ENCODE data around the gene FHOD3.

Gene FHOD3

DNA sequence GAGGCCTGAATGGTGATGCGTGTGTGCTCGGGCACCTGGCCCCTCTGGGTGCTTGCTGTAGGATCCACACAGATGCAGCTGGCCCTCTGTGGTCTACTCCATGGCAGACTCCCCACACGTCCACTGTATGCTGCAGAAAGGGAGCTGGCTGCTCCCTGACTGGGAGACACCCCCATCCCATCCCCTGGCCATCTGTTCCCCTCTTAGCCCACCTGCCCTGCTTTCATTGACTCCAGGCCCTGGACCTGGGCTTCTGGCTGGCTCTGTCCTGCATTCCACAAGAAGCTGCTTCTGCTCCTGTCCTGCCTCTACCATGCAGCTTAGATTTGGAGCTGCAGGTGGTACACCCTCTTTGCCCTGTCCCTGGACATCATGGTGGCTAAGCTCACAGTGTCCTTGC is 80.1 kb downstream of the FHOD3 start:
- intact Hi-C loops (cut with DNase I), result no loop called here
- no peak for DNase-seq

DNA sequence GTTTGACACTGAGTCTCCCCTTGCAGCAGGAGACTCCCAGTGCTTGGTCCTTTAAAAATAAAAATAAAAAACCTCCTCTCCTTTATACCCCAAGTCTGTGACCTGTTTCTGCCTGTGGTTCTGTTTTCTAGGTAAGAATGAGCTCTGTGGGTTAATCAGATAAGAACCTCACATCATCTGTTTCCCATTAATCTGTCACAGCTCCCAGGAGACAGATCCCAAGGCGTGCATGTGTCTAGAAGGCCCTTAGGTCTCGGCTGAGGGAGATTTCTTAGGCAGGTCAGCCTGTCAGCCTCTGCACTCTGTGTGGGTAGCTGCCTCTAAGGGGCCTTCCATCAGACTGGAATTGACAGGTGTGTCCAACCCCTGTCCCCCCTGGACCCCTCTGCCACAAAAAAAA is 80.7 kb downstream of the FHOD3 start:
- intact Hi-C loops (cut with DNase I), result no loop called here
- no peak for DNase-seq

DNA sequence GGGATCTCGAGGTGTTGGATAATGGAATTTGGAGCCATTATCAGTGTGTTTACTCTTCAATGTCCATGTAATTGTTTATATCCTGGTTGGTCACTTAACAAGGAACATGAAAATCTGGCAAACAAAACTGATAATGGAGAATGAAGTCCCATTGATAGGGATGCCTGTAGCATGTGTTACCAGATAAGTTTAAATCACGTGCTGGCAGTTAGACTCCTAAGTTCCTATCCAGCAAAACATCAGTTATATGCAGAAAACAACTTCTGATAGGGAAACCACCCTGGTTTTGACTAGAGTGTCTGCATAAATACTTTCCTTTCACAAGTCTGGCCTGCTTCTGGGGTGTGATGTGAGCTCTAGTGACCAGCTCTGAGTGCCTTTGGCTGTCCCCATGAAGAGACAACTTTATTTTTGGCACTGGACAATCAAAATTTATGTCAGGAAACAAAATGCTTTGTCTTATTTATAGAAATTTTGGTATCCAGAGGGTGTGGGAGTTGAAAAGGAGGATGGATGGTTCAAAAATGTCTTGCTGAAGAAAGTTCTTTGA is 82.0 kb downstream of the FHOD3 start:
- no peak for DNase-seq
- intact Hi-C loops (cut with DNase I), result no loop called here

- no peak for DNase-seq
- intact Hi-C loops (cut with DNase I), result no loop called here
These were observed 82.8 kb downstream of the FHOD3 start for GRCh38 chr18:36380173-36380827.

GRCh38 chr18:36381075-36381474 is 83.6 kb downstream of the FHOD3 start:
- DNase-seq, result no peak
- intact Hi-C loops (cut with DNase I), result no loop called here

DNA sequence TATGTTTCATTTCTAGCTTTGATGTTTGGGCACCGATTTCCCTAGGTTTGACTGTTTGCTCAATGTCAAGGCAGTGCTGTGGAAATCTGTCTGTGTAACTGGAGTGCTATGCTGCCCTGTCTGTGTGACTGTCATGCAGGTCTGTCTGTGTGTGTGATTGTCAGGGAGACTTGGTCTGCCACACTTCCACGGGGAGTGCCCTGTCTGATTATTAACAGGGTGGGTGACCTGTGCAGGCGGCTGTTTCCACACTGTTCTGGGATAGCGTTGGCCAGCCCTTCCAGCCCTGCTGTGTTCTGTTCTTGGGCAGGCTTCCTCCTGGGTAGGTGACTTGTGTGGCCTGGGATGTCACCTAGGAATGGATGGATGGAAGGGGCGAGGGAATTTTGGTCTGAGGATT is 85.3 kb downstream of the FHOD3 start:
- intact Hi-C loops (cut with DNase I), result no loop called here
- no peak for DNase-seq

GRCh38 chr18:36386150-36386920 is 88.8 kb downstream of the FHOD3 start:
- no peak for DNase-seq
- intact Hi-C loops (cut with DNase I), result no loop called here

- no peak for DNase-seq
- intact Hi-C loops (cut with DNase I), result no loop called here
These were observed 89.8 kb downstream of the FHOD3 start for GRCh38 chr18:36387310-36387709.

GRCh38 chr18:36388310-36388709 is 90.8 kb downstream of the FHOD3 start:
- intact Hi-C loops (cut with DNase I), result no loop called here
- DNase-seq, result no peak

DNA sequence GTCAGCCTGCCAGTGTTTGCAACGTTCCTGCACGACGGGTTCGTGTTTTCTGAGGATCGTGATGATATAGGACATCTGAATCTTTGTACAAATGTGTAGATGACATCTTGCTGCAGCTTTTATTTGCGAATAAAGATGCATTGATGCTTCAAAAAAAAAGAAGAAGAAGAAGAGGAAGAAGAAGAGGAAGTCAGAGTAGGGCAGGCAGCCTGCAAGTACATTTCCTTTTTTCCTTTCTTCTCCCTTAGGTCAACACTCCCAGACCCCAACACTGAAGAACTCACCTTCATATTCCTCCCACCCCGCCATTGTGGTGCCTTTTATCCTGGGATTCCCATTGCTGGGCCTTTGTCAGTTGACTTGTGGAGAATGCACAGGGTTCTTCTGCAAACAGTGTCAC is 91.5 kb downstream of the FHOD3 start:
- intact Hi-C loops (cut with DNase I), result no loop called here
- DNase-seq, result no peak

DNA sequence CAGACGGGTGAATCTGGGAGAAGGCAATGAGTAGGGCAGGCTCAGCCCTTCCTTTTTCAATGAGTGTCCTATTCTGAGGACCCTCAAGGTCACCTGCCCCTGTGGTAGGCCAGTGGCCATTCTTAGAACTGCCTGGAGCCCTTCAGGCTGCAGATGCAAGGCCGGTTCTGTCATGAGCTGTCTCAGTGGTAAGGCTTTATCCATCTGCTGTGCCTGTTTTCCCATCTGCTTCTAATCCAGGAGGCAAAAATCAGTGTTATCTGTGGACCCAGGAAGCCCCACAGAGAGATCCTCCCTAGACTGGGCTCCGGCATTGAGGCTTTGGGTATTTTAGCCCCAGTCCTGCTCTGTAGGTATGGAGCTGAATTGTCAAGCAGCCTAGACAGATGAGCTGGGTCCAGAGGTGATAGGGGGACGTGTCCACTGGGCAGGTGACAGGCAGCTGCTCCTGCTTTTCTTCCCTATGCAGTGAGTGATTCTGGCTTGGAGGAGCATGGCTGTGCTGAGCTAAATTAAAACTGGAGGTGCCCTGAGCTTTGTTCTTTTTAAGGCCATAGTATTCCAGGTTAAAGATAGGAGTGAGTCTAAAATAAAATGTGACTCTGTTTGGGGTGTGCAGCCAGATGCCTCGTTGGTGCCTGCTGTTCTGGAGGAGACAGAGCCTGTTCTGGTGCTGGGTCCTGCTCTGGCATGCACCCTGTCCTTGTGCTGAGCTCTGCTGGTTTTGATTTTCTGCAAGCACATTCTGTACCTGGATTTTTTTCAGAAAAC is 92.5 kb downstream of the FHOD3 start:
- DNase-seq, result no peak
- intact Hi-C loops (cut with DNase I), result no loop called here

DNA sequence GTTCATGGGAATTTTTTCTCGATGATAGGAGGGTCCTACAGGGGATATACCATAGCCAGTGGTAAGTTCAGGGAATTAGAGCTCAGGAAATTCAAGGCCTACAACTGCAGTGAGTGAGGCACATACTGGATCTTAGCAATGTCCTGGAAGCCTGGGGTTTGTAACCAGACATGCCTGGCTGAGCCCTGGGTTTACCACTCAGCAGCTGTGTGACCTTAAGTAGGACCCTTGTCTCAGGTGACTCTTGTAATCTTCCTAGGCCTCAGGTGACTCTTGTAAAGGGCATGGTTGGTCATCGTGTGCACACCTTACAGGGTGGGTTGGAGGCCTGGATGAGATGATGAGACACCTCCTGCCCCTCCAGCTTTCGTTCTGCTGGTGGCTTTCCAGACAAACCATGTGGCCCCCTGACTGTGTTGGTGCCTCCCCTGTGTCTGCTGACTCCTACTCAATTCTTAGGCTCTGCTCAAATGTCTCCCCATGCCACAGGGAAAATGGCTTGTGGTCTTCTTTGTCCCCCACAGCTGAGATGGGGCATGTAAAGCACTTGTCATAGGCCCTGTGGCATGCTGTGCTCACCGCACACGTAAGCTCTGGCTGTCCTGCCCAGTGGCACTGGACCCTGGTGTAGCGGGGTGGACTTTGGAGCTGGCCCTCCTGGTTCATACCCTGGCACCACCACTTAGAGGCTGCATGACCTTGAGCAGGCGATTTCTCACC is 94.1 kb downstream of the FHOD3 start:
- intact Hi-C loops (cut with DNase I), result no loop called here
- no peak for DNase-seq

GRCh38 chr18:36392164-36392978 is 94.9 kb downstream of the FHOD3 start:
- intact Hi-C loops (cut with DNase I), result no loop called here

DNA sequence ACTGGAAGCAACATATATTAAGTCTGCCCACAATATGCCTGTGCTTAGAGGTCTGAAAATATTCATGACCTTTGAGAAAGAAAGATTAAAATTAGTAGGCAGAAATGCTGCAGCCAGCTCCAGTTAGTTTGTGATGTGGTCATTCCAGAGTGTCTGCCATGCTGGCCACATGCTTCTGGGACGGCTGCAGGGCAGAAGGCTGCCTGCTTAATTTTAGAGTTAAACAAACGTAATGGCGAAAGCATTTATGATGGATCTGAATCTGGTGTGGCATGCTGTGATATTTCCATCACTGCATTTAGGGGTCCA is 95.4 kb downstream of the FHOD3 start:
- intact Hi-C loops (cut with DNase I), result no loop called here
- no peak for DNase-seq

More at GRCh38 chr18:36392164-36392978, 94.9 kb downstream of the FHOD3 start:
- no peak for DNase-seq

GRCh38 chr18:36394486-36394885 is 97.0 kb downstream of the FHOD3 start:
- no peak for DNase-seq
- intact Hi-C loops (cut with DNase I), result no loop called here

DNA sequence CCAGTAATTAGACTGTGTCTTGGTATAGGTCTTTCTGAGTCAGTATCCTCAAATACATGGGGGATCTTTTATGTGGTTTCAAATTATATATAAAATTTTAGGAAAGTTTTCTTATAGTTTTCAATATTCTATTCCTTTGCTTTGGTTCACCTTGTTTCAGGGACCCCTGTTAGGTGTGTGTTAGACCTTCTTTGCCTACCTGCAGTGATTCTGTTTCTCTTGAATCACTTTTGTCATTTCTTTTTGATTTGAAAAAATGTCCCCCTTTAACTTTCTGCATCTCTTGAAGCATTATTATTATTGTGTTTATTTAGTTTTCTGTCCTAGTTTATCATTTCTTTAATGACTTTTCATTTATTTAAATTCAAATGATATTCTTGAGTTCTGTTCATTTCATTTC is 98.7 kb downstream of the FHOD3 start:
- no peak for DNase-seq
- intact Hi-C loops (cut with DNase I), result no loop called here

GRCh38 chr18:36397033-36397432 is 99.5 kb downstream of the FHOD3 start:
- DNase-seq, result no peak
- intact Hi-C loops (cut with DNase I), result no loop called here

- intact Hi-C loops (cut with DNase I), result no loop called here
These were observed 100.9 kb downstream of the FHOD3 start for GRCh38 chr18:36398419-36398818.

GRCh38 chr18:36399055-36399454 is 101.5 kb downstream of the FHOD3 start:
- DNase-seq, result no peak
- intact Hi-C loops (cut with DNase I), result no loop called here

More at GRCh38 chr18:36398419-36398818, 100.9 kb downstream of the FHOD3 start:
- DNase-seq, result no peak

GRCh38 chr18:36401462-36401861 is 103.9 kb downstream of the FHOD3 start:
- intact Hi-C loops (cut with DNase I), result no loop called here
- DNase-seq, result no peak
